Measurements from ENCODE around the gene NRG2. TPM values are rescaled to one million over a fixed set of nuclear protein-coding genes. Genes with fewer than 3 reads are reported as not detected.

Gene NRG2
- total and polyA plus RNA-seq, 2 experiments from 2014 or later: 0.37 to 1.3 TPM

- no peaks in the 10 kb centered on the region for H3K9me2 ChIP-seq (ENCODE audit: insufficient read depth)
- H3K79me2 ChIP-seq (replicated peaks; ENCODE audit: insufficient read depth): no peaks in the 10 kb centered on the region
- Mint-ChIP-seq H3K4me3 (no peak overlapping the region), H3K36me3 (ENCODE audit: low read depth) (no peaks in the 10 kb centered on the region), H3K27me3 (ENCODE audit: insufficient read depth, low read depth, poor library complexity) (peaks cover 17% of the 10 kb centered on the region), H3K4me1 (peaks cover under 1% of the 10 kb centered on the region; the same call in 1 of the 3 replicates), H3K27ac (no peak overlapping the region), H3K9me3 (no peaks in the 10 kb centered on the region)
- H3K4me1 ChIP-seq (ENCODE audit: insufficient read depth): no peaks in the 10 kb centered on the region
- no peak overlapping the region for H2AFZ ChIP-seq
- H3F3A ChIP-seq (replicated peaks; ENCODE audit: low read depth): no peaks in the 10 kb centered on the region
- H3K4me3 ChIP-seq: no peak overlapping the region
- no peak for TF ChIP-seq EZH2 (IDR thresholded peaks at IDR 0.05; ENCODE audit: low read depth, unreplicated experiment)
- DNase-seq (ENCODE audit: low spot score) (no peak), ATAC-seq (no peak)
- no peak overlapping the region for H3K27ac ChIP-seq (ENCODE audit: low read depth)
- H3K27me3 ChIP-seq (ENCODE audit: insufficient read depth): no peaks in the 10 kb centered on the region
- H4K20me1 ChIP-seq (replicated peaks; ENCODE audit: insufficient read depth): no peaks in the 10 kb centered on the region
- H3K4me2 ChIP-seq: no peak overlapping the region
- no peaks in the 10 kb centered on the region for H3K36me3 ChIP-seq (ENCODE audit: insufficient read depth)
Measured at GRCh38 chr5:139886213-139886612, 156.9 kb downstream of the NRG2 start.

DNA sequence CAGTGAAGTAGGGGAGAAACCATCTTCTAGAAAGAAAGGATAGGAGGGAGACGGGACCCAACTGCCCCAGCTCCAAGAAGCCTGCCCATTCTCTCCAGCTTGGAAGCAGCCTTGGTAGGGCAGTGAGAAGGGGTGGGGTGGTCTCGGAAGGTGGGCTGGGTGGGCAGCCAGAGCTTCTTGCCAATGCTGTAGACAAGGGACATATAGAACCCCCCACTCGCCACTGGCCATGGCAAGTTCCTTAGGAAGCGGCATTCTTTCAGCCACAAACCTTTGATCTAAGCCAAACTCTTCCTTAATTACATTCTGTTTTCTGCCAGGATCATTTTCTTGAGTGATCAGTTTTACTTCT lies 157.3 kb downstream of the NRG2 start:
- Mint-ChIP-seq H3K4me1 (peaks cover 3% of the 10 kb centered on the region; the same call in 1 of the 3 replicates), H3K9me3 (no peaks in the 10 kb centered on the region), H3K27ac (no peak overlapping the region), H3K4me3 (no peak overlapping the region), H3K27me3 (ENCODE audit: insufficient read depth, low read depth, poor library complexity) (peaks cover 18% of the 10 kb centered on the region), H3K36me3 (ENCODE audit: low read depth) (no peaks in the 10 kb centered on the region)
- H3K4me1 ChIP-seq (ENCODE audit: insufficient read depth): no peaks in the 10 kb centered on the region
- no peaks in the 10 kb centered on the region for H3K9me2 ChIP-seq (ENCODE audit: insufficient read depth)
- no peak overlapping the region for H3K4me2 ChIP-seq
- DNase-seq (ENCODE audit: low spot score) (no peak), ATAC-seq (no peak)
- no peaks in the 10 kb centered on the region for H3F3A ChIP-seq (replicated peaks; ENCODE audit: low read depth)
- no peak overlapping the region for H2AFZ ChIP-seq
- no peaks in the 10 kb centered on the region for H3K36me3 ChIP-seq (ENCODE audit: insufficient read depth)
- no peaks in the 10 kb centered on the region for H4K20me1 ChIP-seq (replicated peaks; ENCODE audit: insufficient read depth)
- no peak overlapping the region for H3K27ac ChIP-seq (ENCODE audit: low read depth)
- no peaks in the 10 kb centered on the region for H3K79me2 ChIP-seq (replicated peaks; ENCODE audit: insufficient read depth)
- no peak for TF ChIP-seq ZNF114 (CRISPR knock-in tag; IDR thresholded peaks at IDR 0.05)
- no peak for TF ChIP-seq ETS1 (IDR thresholded peaks at IDR 0.05)
- TF ChIP-seq EZH2phosphoT487 (IDR thresholded peaks at IDR 0.05; ENCODE audit: unreplicated experiment): no peak
- no peaks in the 10 kb centered on the region for H3K27me3 ChIP-seq (ENCODE audit: insufficient read depth)
- no peak overlapping the region for H3K4me3 ChIP-seq

- Histone ChIP-seq H3K4me3 (no peak overlapping the region), H2AFZ (no peak overlapping the region)
- H3K27ac Mint-ChIP-seq: no peak overlapping the region
- no peak for TF ChIP-seq JUNB (IDR thresholded peaks at IDR 0.05; ENCODE audit: unreplicated experiment)
- TF ChIP-seq STAT1 (IDR thresholded peaks at IDR 0.05; ENCODE audit: unreplicated experiment): no peak
- TF ChIP-seq ETS1 (IDR thresholded peaks at IDR 0.05): no peak
- TF ChIP-seq ZNF331 (CRISPR knock-in tag; IDR thresholded peaks at IDR 0.05; ENCODE audit: low read depth): no peak
- TF ChIP-seq, protein P1, sequence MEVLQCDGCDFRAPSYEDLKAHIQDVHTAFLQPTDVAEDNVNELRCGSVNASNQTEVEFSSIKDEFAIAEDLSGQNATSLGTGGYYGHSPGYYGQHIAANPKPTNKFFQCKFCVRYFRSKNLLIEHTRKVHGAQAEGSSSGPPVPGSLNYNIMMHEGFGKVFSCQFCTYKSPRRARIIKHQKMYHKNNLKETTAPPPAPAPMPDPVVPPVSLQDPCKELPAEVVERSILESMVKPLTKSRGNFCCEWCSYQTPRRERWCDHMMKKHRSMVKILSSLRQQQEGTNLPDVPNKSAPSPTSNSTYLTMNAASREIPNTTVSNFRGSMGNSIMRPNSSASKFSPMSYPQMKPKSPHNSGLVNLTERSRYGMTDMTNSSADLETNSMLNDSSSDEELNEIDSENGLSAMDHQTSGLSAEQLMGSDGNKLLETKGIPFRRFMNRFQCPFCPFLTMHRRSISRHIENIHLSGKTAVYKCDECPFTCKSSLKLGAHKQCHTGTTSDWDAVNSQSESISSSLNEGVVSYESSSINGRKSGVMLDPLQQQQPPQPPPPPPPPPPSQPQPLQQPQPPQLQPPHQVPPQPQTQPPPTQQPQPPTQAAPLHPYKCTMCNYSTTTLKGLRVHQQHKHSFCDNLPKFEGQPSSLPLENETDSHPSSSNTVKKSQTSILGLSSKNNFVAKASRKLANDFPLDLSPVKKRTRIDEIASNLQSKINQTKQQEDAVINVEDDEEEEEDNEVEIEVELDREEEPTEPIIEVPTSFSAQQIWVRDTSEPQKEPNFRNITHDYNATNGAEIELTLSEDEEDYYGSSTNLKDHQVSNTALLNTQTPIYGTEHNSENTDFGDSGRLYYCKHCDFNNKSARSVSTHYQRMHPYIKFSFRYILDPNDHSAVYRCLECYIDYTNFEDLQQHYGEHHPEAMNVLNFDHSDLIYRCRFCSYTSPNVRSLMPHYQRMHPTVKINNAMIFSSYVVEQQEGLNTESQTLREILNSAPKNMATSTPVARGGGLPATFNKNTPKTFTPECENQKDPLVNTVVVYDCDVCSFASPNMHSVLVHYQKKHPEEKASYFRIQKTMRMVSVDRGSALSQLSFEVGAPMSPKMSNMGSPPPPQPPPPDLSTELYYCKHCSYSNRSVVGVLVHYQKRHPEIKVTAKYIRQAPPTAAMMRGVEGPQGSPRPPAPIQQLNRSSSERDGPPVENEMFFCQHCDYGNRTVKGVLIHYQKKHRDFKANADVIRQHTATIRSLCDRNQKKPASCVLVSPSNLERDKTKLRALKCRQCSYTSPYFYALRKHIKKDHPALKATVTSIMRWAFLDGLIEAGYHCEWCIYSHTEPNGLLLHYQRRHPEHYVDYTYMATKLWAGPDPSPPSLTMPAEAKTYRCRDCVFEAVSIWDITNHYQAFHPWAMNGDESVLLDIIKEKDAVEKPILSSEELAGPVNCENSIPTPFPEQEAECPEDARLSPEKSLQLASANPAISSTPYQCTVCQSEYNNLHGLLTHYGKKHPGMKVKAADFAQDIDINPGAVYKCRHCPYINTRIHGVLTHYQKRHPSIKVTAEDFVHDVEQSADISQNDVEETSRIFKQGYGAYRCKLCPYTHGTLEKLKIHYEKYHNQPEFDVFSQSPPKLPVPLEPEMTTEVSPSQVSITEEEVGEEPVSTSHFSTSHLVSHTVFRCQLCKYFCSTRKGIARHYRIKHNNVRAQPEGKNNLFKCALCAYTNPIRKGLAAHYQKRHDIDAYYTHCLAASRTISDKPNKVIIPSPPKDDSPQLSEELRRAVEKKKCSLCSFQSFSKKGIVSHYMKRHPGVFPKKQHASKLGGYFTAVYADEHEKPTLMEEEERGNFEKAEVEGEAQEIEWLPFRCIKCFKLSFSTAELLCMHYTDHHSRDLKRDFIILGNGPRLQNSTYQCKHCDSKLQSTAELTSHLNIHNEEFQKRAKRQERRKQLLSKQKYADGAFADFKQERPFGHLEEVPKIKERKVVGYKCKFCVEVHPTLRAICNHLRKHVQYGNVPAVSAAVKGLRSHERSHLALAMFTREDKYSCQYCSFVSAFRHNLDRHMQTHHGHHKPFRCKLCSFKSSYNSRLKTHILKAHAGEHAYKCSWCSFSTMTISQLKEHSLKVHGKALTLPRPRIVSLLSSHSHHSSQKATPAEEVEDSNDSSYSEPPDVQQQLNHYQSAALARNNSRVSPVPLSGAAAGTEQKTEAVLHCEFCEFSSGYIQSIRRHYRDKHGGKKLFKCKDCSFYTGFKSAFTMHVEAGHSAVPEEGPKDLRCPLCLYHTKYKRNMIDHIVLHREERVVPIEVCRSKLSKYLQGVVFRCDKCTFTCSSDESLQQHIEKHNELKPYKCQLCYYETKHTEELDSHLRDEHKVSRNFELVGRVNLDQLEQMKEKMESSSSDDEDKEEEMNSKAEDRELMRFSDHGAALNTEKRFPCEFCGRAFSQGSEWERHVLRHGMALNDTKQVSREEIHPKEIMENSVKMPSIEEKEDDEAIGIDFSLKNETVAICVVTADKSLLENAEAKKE (CRISPR knock-in tag; IDR thresholded peaks at IDR 0.05): no peak
Measured at GRCh38 chr5:139885172-139885856, 157.8 kb downstream of the NRG2 start.

More at GRCh38 chr5:139885172-139885856, 157.8 kb downstream of the NRG2 start:
- H3K36me3 Mint-ChIP-seq (ENCODE audit: low read depth): no peaks in the 10 kb centered on the region
- peaks cover 5% of the 10 kb centered on the region; the same call in 1 of the 3 replicates for H3K4me1 Mint-ChIP-seq
- Histone ChIP-seq H3K4me2 (no peak overlapping the region), H4K20me1 (replicated peaks; ENCODE audit: insufficient read depth) (no peaks in the 10 kb centered on the region), H3K9me2 (ENCODE audit: insufficient read depth) (no peaks in the 10 kb centered on the region), H3K27ac (ENCODE audit: low read depth) (no peak overlapping the region), H3K79me2 (replicated peaks; ENCODE audit: insufficient read depth) (no peaks in the 10 kb centered on the region), H3K36me3 (ENCODE audit: insufficient read depth) (no peaks in the 10 kb centered on the region), H3K4me1 (ENCODE audit: insufficient read depth) (no peaks in the 10 kb centered on the region), H3K27me3 (ENCODE audit: insufficient read depth) (no peaks in the 10 kb centered on the region), H3F3A (replicated peaks; ENCODE audit: low read depth) (no peaks in the 10 kb centered on the region)
- ATAC-seq (no peak), DNase-seq (ENCODE audit: low spot score) (no peak)
- H3K4me3 Mint-ChIP-seq: no peak overlapping the region
- no peaks in the 10 kb centered on the region for H3K9me3 Mint-ChIP-seq
- peaks cover 18% of the 10 kb centered on the region for H3K27me3 Mint-ChIP-seq (ENCODE audit: insufficient read depth, low read depth, poor library complexity)

Data from GM23338 (cell line).